DOHH2 (cell line): ENCODE data around the gene CCDC78.

Experiments used
- EZH2phosphoT487 ChIP-seq: fragments of 200-600 bp; sonication (generic); IDR thresholded peaks from 2 replicates; pipeline ENCODE4 v1.6.1; 2017; ENCODE audit warnings: borderline replicate concordance, mild to moderate bottlenecking, antibody characterized with exemption, low read length, moderate library complexity, mixed read lengths
- TF ChIP-seq, protein P1 (sequence below): fragments of 200-600 bp; sonication (generic); IDR thresholded peaks from one replicate; pipeline ENCODE4 v1.5.1; 2014; ENCODE audit warnings: antibody characterized with exemption, mild to moderate bottlenecking, low read depth, low read length; ENCODE audit not compliant: poor library complexity, severe bottlenecking

DNA sequence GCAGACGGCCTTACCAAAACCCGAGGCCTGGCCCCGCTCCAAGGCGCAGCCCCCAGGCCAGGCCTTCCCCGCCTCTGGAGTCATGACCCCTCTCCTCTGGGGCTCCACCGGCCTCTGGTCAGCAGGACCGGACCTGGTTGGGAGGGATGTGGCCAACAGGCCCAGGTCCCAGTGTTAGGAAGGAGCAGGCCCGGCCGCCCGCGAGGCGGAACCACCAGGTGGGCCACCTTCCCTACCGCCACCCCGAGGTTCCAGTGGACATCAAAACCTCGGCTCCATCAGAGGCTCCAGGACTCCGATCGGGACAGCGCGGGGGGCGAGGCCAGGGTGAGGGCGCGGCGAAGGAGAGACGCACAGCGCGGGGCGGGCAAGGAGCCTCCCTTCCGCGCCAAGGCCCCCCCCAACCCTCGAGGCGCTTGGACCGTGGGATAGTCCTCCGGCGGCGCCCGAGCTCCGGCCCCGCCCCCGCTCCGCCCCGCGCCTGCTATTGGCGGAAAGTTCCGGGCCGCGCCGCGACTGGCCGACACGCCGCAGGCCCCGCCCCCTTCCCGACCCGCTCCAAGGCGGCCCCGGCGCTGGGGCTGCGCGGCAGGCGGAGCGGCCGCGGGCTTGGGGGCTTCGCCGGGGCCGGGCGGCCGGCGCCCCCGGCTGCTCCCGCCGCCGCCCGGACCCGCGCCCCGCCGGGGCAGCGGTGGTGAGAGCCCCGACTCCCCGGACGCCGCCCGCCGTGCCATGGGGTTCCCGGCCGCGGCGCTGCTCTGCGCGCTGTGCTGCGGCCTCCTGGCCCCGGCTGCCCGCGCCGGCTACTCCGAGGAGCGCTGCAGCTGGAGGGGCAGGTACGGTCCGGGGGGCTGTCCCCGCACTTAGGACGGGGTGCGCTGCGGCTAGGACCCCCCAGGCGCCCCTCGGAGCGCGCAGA, 11.4 kb downstream of the CCDC78 start, which contains the start of gene METRN:
- TF ChIP-seq, protein P1, sequence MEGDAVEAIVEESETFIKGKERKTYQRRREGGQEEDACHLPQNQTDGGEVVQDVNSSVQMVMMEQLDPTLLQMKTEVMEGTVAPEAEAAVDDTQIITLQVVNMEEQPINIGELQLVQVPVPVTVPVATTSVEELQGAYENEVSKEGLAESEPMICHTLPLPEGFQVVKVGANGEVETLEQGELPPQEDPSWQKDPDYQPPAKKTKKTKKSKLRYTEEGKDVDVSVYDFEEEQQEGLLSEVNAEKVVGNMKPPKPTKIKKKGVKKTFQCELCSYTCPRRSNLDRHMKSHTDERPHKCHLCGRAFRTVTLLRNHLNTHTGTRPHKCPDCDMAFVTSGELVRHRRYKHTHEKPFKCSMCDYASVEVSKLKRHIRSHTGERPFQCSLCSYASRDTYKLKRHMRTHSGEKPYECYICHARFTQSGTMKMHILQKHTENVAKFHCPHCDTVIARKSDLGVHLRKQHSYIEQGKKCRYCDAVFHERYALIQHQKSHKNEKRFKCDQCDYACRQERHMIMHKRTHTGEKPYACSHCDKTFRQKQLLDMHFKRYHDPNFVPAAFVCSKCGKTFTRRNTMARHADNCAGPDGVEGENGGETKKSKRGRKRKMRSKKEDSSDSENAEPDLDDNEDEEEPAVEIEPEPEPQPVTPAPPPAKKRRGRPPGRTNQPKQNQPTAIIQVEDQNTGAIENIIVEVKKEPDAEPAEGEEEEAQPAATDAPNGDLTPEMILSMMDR: no peak
- no peak for TF ChIP-seq EZH2phosphoT487
